ENCODE data around the gene CHST5.

Gene CHST5

GRCh38 chr16:75532142-75532765 is 3.7 kb downstream of the CHST5 start:
- TF ChIP-seq GATA2 (IDR thresholded peaks at IDR 0.05; ENCODE audit: low read depth, low read length) (no peak), GATA3 (IDR thresholded peaks at IDR 0.05; ENCODE audit: low read depth, low read length) (no peak)

DNA sequence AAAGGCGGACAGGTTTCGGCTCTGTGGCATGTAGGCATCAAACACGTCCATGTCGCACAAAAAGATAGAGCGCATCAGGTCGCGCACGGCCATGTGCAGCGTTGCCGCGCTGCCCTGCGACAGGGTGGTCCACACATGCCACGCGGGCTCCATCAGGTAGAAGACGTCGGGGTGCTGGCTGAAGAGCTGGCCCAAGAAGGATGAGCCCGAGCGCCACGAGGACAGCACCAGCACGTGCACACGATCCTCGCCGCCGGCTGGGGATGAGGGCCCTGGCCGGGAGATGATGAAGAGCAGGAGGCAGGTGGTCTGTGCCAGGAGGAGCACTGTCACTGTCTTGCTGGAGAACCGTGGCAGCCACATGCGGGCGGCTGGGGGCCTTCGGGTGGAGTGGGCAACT is 5.9 kb downstream of the CHST5 start:
- TF ChIP-seq GATA2 (IDR thresholded peaks at IDR 0.05; ENCODE audit: low read depth, low read length) (no peak), GATA3 (IDR thresholded peaks at IDR 0.05; ENCODE audit: low read depth, low read length) (no peak)

DNA sequence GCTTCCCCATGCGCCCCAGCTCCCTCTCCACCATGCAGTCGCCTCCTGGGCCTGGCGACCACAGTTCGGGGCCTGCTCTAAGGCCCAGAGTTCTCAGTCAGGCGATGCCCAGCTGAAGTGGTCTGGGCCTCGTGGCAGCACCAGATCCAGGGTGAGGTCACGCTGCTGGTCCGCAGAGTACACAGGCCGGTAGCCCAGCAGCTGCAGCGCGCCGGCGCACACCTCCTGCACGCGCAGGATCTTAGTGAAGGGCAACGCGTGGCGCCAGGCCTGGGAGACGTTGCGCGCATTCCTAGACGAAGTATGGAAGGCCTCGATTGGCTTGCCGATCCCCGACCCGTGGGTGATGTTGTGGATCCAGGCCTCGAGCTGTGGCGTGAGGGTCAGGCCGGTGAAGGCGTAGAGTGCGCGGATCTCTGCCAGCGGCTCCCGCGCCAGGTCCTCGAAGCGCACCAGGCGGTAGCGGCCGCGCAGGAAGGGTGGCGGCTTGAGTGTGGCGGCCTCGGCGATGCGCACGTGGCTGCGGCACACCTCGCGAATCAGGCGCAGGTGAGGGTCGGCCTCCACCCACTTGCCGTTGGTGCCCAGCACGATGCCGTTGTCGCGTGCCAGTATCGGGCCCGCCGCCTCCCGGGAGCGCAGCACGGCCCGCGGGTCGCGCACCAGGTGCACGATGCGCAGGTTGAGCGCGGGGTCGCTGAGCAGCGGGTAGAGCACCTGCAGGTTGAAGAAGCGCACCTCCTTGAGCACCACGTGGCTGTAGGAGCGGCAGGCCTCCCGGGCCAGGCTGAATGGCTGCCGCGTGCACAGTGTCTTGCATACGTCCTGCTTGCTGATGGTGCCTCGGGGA is 6.6 kb downstream of the CHST5 start:
- TF ChIP-seq GATA3 (IDR thresholded peaks at IDR 0.05; ENCODE audit: low read depth, low read length), result no peak
- no peak for TF ChIP-seq GATA2 (IDR thresholded peaks at IDR 0.05; ENCODE audit: low read depth, low read length)

DNA sequence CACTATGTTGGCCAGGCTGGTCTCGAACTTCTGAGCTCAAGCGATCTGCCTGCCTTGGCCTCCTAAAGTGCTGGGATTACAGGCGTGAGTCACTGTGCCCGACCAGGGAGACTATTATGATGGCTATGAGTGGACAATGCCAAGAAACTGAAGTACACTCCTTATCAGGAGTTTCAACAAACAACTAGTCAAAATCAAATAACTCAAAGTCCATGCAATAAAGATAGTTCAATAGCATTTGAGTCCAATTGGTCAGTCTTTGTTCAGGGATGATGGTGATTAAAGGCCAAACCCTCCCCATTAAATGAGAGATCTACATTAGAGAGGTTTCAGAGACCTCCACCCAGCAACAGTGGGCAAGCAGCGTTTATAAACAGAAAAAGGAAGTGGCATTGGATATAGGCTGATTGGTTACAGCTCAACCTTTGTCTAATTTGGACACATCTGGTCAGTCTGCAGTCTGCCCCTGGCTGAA is 8.0 kb downstream of the CHST5 start:
- no peak for TF ChIP-seq GATA3 (IDR thresholded peaks at IDR 0.05; ENCODE audit: low read depth, low read length)
- no peak for TF ChIP-seq GATA2 (IDR thresholded peaks at IDR 0.05; ENCODE audit: low read depth, low read length)

GRCh38 chr16:75526032-75526790 is 9.7 kb downstream of the CHST5 start:
- TF ChIP-seq GATA3 (IDR thresholded peaks at IDR 0.05; ENCODE audit: low read depth, low read length) (no peak), GATA2 (IDR thresholded peaks at IDR 0.05; ENCODE audit: low read depth, low read length) (no peak)

- TF ChIP-seq GATA3 (IDR thresholded peaks at IDR 0.05; ENCODE audit: low read depth, low read length) (no peak), GATA2 (IDR thresholded peaks at IDR 0.05; ENCODE audit: low read depth, low read length) (no peak)
Measured at GRCh38 chr16:75519175-75519574, 16.7 kb downstream of the CHST5 start.

- no peak for TF ChIP-seq GATA3 (IDR thresholded peaks at IDR 0.05; ENCODE audit: low read depth, low read length)
- no peak for TF ChIP-seq GATA2 (IDR thresholded peaks at IDR 0.05; ENCODE audit: low read depth, low read length)
Measured at GRCh38 chr16:75514296-75514695, 21.6 kb downstream of the CHST5 start.

DNA sequence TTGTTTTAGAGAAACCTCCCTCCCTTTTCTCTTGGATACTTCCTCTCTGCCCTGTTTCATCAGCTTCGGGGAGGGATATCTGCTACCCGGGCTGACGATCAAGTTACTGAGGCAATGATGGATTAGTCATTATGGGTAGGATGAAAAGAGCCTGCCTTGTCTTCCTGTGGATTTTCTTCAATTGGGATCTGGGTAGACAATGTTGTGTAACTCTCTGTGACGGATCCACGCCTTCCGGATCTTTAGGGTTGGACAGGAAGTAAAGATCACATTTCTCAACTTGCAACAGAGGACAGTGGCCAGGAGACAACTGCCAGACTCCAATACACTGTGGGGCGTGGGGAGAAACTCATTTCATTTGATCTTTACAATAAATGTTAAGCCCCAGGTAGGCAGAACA is 29.3 kb downstream of the CHST5 start:
- TF ChIP-seq GATA2 (IDR thresholded peaks at IDR 0.05; ENCODE audit: low read depth, low read length), result no peak
- TF ChIP-seq GATA3 (IDR thresholded peaks at IDR 0.05; ENCODE audit: low read depth, low read length), result no peak

- no peak for TF ChIP-seq GATA2 (IDR thresholded peaks at IDR 0.05; ENCODE audit: low read depth, low read length)
- no peak for TF ChIP-seq GATA3 (IDR thresholded peaks at IDR 0.05; ENCODE audit: low read depth, low read length)
Measured at GRCh38 chr16:75506107-75506506, 29.8 kb downstream of the CHST5 start.

- TF ChIP-seq GATA2 (IDR thresholded peaks at IDR 0.05; ENCODE audit: low read depth, low read length), result no peak
- TF ChIP-seq GATA3 (IDR thresholded peaks at IDR 0.05; ENCODE audit: low read depth, low read length), result no peak
Measured at GRCh38 chr16:75503801-75504200, 32.1 kb downstream of the CHST5 start.

DNA sequence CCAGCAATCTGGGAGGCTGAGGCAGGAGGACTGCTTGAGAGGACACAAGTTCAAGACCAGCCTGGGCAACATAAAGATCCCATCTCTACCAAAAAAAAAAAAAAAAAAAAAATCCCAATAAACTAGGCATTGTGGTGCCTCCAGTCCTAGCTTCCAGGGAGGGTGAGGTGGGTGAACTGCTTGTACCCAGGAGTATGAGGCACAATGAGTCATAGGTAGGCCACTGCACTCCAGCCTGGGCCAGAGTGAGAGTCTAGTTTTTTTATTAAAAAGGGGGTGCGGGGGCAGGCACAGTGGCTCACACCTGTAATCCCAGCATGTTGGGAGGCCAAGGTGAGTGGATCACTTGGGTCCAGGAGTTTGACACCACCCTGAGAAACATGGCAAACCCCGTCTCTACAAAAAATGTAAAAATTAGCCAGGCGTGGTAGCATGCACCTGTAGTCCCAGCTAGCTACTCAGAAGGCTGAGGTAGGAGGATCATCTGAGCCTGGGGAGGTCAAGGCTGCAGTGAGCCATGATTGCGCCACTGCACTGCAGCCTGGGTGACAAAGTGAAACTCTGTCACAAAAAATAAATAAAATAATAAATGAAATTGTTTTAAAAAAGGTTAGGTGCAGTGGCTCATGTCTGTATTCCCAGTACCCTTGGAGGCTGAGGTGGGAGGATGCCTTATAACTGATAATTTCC is 32.8 kb downstream of the CHST5 start:
- TF ChIP-seq GATA3 (IDR thresholded peaks at IDR 0.05; ENCODE audit: low read depth, low read length), result no peak
- no peak for TF ChIP-seq GATA2 (IDR thresholded peaks at IDR 0.05; ENCODE audit: low read depth, low read length)

GRCh38 chr16:75501359-75501758 is 34.5 kb downstream of the CHST5 start:
- TF ChIP-seq GATA3 (IDR thresholded peaks at IDR 0.05; ENCODE audit: low read depth, low read length), result no peak

DNA sequence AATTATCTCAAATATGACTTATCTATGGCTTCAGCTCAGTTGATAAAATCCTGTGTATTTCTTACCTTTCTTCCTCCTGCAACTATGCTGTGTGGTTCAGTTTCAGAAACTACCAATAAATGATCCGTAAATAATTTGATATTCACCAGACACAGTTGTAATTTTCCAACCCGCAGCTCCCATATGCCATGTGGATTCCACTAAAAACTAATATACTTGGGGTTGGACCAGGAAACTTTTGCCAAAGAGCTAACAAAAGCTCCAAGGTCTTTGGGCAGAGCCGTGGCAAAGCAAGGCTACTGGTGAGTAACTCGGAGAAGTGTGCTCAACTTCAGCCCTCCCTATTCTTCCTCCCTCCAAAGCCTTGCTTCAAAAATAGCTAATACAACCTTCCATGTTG is 38.4 kb downstream of the CHST5 start:
- TF ChIP-seq GATA3 (IDR thresholded peaks at IDR 0.05; ENCODE audit: low read depth, low read length) (no peak), GATA2 (IDR thresholded peaks at IDR 0.05; ENCODE audit: low read depth, low read length) (no peak)
